ENCODE data around the gene INKA2.

- TF ChIP-seq CTCF (IDR thresholded peaks at IDR 0.05), result no peak
- no peak for TF ChIP-seq REST (IDR thresholded peaks at IDR 0.05; ENCODE audit: low read depth, low read length)
- TF ChIP-seq FOXM1 (IDR thresholded peaks at IDR 0.05; ENCODE audit: low read depth), result no peak
- TF ChIP-seq EP300 (IDR thresholded peaks at IDR 0.05; ENCODE audit: borderline replicate concordance in 1 of 2, low read depth in 1 of 2, low read length in 1 of 2), result no peak
- no peak for TF ChIP-seq EZH2phosphoT487 (IDR thresholded peaks at IDR 0.05; ENCODE audit: borderline replicate concordance, low read depth)
- TF ChIP-seq POLR2AphosphoS5 (IDR thresholded peaks at IDR 0.05; ENCODE audit: low read depth, low read length), result no peak
- no peak for TF ChIP-seq TAF1 (IDR thresholded peaks at IDR 0.05; ENCODE audit: borderline replicate concordance, low read depth, low read length)
- TF ChIP-seq MXI1 (IDR thresholded peaks at IDR 0.05; ENCODE audit: low read depth, low read length), result no peak
These were observed 20.1 kb downstream of the INKA2 start for GRCh38 chr1:111719135-111719534.
